Neural crest cell (in vitro differentiated cells): Measurements from ENCODE around the gene NSUN6. TPM values are rescaled to one million over a fixed set of nuclear protein-coding genes. Genes with fewer than 3 reads are reported as not detected.

Experiments
- DNase-seq: peaks from one replicate; pipeline ENCODE4 v3.0.0; 2021; ENCODE audit warnings: low read depth, mixed read lengths, low spot score
- H3K27ac Mint-ChIP-seq: one replicate; pipeline ENCODE4 v1.8.0; 2021; ENCODE audit warnings: mild to moderate bottlenecking, mixed read lengths; ENCODE audit not compliant: unreplicated experiment
- H3K27me3 Mint-ChIP-seq: 2 replicates; pipeline ENCODE4 v1.8.0; 2021; ENCODE audit warnings: low read depth, mild to moderate bottlenecking, mixed read lengths
- H3K36me3 Mint-ChIP-seq: 2 replicates; pipeline ENCODE4 v1.8.0; 2021; ENCODE audit warnings: low read depth, mild to moderate bottlenecking, mixed read lengths
- H3K4me1 Mint-ChIP-seq: 2 replicates; pipeline ENCODE4 v1.8.0; 2021; ENCODE audit warnings: mixed read lengths
- H3K4me3 Mint-ChIP-seq: one replicate; pipeline ENCODE4 v1.8.0; 2021; ENCODE audit warnings: mild to moderate bottlenecking, mixed read lengths
- H3K9me3 Mint-ChIP-seq: 2 replicates; pipeline ENCODE4 v1.8.0; 2021; ENCODE audit warnings: mixed read lengths
- total RNA-seq: library from RNA; stranded (reverse); gene quantifications from 2 replicates; pipeline ENCODE4 v1.2.1, GENCODE V29; 2021
- TF ChIP-seq, protein P1 (sequence below): fragments of 200-600 bp; sonication (generic); conservative IDR thresholded peaks from 2 replicates; pipeline ENCODE4 v1.5.0; 2021; ENCODE audit warnings: antibody characterized with exemption, mild to moderate bottlenecking

Gene NSUN6
- total RNA-seq, 1 donor from 2014 or later = 18.4 TPM

DNA sequence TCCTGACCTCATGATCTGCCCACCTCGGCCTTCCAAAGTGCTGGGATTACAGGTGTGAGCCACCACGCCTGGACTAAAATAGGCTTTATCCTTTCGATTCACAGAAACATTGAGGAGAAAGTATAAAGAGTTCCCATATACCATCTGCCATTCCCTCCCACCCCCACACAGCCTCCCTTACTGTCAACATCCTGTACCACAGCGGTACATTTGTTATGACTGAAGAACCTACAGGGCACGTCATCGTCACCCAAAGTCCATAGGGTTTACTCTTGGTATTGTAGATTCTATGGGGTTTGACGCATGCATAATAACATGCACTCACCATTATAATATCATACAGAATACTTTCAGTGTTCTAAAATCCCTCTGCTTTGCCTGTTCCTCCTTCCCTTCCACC, 35.8 kb upstream of the NSUN6 start:
- TF ChIP-seq, protein P1, sequence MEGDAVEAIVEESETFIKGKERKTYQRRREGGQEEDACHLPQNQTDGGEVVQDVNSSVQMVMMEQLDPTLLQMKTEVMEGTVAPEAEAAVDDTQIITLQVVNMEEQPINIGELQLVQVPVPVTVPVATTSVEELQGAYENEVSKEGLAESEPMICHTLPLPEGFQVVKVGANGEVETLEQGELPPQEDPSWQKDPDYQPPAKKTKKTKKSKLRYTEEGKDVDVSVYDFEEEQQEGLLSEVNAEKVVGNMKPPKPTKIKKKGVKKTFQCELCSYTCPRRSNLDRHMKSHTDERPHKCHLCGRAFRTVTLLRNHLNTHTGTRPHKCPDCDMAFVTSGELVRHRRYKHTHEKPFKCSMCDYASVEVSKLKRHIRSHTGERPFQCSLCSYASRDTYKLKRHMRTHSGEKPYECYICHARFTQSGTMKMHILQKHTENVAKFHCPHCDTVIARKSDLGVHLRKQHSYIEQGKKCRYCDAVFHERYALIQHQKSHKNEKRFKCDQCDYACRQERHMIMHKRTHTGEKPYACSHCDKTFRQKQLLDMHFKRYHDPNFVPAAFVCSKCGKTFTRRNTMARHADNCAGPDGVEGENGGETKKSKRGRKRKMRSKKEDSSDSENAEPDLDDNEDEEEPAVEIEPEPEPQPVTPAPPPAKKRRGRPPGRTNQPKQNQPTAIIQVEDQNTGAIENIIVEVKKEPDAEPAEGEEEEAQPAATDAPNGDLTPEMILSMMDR = no peak
- H3K27me3 Mint-ChIP-seq = no peaks in the 10 kb centered on the region
- no peak overlapping the region for H3K4me3 Mint-ChIP-seq
- no peaks in the 10 kb centered on the region for H3K9me3 Mint-ChIP-seq
- H3K4me1 Mint-ChIP-seq = no peaks in the 10 kb centered on the region
- H3K36me3 Mint-ChIP-seq = peaks cover 8% of the 10 kb centered on the region
- DNase-seq = no peak
- H3K27ac Mint-ChIP-seq = no peak overlapping the region

DNA sequence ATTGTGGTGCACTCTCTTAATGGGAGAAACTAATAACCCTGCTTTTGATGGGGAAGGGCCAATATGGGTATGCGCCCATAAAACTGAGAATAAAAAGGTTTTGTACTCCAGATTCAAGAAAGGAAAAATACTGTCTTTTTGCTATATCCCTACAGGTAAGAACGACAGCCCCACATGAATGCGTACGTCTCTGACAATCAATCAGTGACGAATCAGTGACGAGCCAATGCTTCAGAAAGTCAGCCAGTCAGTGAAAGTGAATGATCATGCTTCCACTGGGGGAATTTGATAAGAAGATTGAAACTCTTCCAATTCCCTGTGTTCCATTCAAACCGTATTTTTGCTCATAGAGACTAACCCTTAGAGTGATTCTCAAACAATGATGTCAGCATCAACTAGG, 34.2 kb upstream of the NSUN6 start:
- H3K9me3 Mint-ChIP-seq = no peaks in the 10 kb centered on the region
- no peak for DNase-seq
- TF ChIP-seq, protein P1 = no peak
- H3K27me3 Mint-ChIP-seq = no peaks in the 10 kb centered on the region
- H3K4me1 Mint-ChIP-seq = no peaks in the 10 kb centered on the region
- H3K4me3 Mint-ChIP-seq = no peak overlapping the region
- H3K27ac Mint-ChIP-seq = no peak overlapping the region
- peaks cover 8% of the 10 kb centered on the region for H3K36me3 Mint-ChIP-seq

DNA sequence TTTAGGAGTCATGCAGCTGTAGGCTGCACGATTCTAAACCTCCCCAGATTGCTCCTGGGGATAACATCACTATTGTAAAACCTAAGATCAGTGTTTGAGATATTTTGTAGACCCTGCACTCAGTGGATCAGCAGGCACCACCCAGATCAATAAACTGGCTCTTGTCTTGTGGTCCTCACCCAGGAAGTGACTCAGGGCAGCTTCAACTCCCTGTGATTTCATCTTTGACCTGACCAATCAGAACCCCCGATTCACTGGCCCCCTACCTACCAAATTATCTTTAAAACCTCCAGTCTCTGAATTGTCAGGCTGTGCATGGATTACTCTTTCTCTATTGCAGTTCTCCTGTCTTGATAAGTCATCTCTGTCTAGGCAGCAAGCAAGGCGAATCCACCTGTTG, 33.6 kb upstream of the NSUN6 start:
- Mint-ChIP-seq H3K4me1 (no peaks in the 10 kb centered on the region), H3K27me3 (no peaks in the 10 kb centered on the region), H3K36me3 (peaks cover 8% of the 10 kb centered on the region), H3K4me3 (no peak overlapping the region), H3K27ac (no peak overlapping the region), H3K9me3 (no peaks in the 10 kb centered on the region)
- TF ChIP-seq, protein P1 = no peak
- DNase-seq = no peak

DNA sequence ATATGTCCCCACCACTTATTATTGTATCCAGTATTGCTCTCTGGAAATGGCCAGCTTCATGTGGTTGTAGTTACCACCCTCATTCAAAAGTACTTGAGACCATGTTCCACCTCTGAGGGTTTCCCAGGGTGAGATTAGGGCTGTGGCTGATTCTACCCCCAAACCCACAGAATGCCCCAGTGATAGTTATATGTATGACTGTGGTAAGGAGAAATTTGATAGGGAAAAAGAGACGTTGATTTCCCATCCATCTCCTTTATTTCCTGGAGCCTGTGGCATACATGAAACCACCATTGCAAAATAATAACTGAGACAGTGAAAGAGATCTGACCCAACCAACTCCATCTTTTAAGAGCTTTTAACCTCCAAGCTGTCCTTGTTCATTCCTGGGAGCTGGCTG, 33.0 kb upstream of the NSUN6 start:
- Mint-ChIP-seq H3K27me3 (no peaks in the 10 kb centered on the region), H3K4me3 (no peak overlapping the region), H3K36me3 (peaks cover 8% of the 10 kb centered on the region), H3K4me1 (no peaks in the 10 kb centered on the region), H3K27ac (no peak overlapping the region), H3K9me3 (no peaks in the 10 kb centered on the region)
- TF ChIP-seq, protein P1 = no peak
- no peak for DNase-seq

DNA sequence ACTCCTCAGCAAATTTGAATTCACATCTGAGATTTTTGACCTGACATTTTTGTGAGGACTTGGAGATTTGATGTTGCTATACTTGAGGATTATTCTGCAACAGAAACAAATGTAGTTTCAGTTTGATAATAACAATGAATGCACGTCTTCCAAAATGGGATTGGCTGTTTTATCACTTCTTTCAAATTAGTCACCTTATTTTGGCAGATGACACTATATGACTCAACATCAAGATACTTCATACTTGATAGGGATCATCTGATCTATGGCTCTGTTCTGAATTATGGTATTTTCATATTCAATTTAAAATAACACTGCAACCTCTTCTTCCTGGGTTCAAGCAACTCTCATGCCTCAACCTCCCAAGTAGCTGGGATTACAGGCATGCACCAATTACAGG, 32.0 kb upstream of the NSUN6 start:
- Mint-ChIP-seq H3K4me1 (no peaks in the 10 kb centered on the region), H3K36me3 (peaks cover 8% of the 10 kb centered on the region), H3K4me3 (no peak overlapping the region), H3K27me3 (no peaks in the 10 kb centered on the region), H3K27ac (no peak overlapping the region), H3K9me3 (no peaks in the 10 kb centered on the region)
- DNase-seq = no peak
- TF ChIP-seq, protein P1 = no peak

DNA sequence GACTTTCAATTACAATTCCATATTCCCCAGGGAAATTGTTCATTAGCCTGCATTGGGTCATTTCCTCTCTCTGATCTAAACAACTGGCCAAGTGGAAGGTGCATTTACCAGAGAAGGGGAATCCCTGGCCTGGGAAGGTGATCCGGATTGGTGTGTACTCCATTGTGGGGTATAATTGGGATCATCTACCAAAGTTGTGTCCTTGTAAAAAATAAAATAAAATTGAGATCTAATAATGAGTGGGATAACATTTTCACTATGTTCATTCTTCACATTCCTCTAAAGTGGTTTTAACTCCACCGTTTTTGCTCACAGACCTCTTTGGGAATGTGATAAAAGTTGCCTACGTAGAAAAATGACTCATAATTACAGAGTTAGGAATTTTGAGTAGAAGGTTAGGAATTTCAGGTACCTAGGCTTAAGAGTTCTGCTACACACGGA, 30.6 kb upstream of the NSUN6 start:
- TF ChIP-seq, protein P1 = no peak
- H3K27ac Mint-ChIP-seq = no peak overlapping the region
- H3K27me3 Mint-ChIP-seq = no peaks in the 10 kb centered on the region

More for the DNA sequence above, 30.6 kb upstream of the NSUN6 start:
- peaks cover 8% of the 10 kb centered on the region for H3K36me3 Mint-ChIP-seq
- H3K9me3 Mint-ChIP-seq = no peaks in the 10 kb centered on the region
- no peak for DNase-seq
- no peak overlapping the region for H3K4me3 Mint-ChIP-seq
- H3K4me1 Mint-ChIP-seq = no peaks in the 10 kb centered on the region
